ENCODE data around the gene MYO3B. TPM values are rescaled to one million over a fixed set of nuclear protein-coding genes. Genes with fewer than 3 reads are reported as not detected.
A peak's percentile ranks its signal among the peaks of the same experiment; 100 is the strongest.

The MYO3B gene
- total RNA-seq, 1 donor from 2014 or later: not detected

- H3K36me3 Mint-ChIP-seq (ENCODE audit: low read depth): no peaks in the 10 kb centered on the region
- no peak for DNase-seq (ENCODE audit: low read depth, low spot score)
- no peak for TF ChIP-seq CTCF (conservative IDR thresholded peaks at IDR 0.05)
- peaks cover 58% of the 10 kb centered on the region for H3K4me1 Mint-ChIP-seq
- H3K9me3 Mint-ChIP-seq: no peaks in the 10 kb centered on the region
- H3K4me3 Mint-ChIP-seq: no peak overlapping the region
- H3K27ac Mint-ChIP-seq (ENCODE audit: unreplicated experiment): no peak overlapping the region
- H3K27me3 Mint-ChIP-seq (ENCODE audit: low read depth): peaks cover 6% of the 10 kb centered on the region
These were observed 323.6 kb downstream of the MYO3B start for GRCh38 chr2:170501421-170502043.

GRCh38 chr2:170502361-170503130, 324.6 kb downstream of the MYO3B start:
- peaks cover 67% of the 10 kb centered on the region for H3K4me1 Mint-ChIP-seq
- no peak overlapping the region for H3K27ac Mint-ChIP-seq (ENCODE audit: unreplicated experiment)
- H3K27me3 Mint-ChIP-seq (ENCODE audit: low read depth): peaks cover 6% of the 10 kb centered on the region
- no peaks in the 10 kb centered on the region for H3K36me3 Mint-ChIP-seq (ENCODE audit: low read depth)
- no peak overlapping the region for H3K4me3 Mint-ChIP-seq
- no peaks in the 10 kb centered on the region for H3K9me3 Mint-ChIP-seq
- no peak for DNase-seq (ENCODE audit: low read depth, low spot score)
- no peak for TF ChIP-seq CTCF (conservative IDR thresholded peaks at IDR 0.05)

DNA sequence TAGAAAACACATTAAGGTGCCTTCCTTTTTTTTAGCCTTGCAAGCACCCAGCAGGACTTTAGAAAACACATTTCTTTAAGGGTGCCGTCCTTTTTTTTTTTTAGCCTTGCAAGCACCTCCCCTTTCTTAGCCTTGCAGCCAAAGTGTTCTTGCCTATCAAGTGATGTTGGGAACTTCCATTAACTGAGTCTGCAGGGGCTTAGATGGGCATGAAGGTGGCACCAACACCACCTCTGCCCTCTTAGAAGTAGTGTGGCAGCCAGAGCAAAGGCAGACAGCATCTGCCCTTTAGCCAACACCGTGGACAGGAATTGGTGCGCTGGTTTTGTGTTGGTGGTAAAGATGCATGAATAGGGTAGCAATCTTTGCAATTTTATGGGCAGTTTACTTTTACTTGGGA, 325.6 kb downstream of the MYO3B start:
- no peak for TF ChIP-seq CTCF (conservative IDR thresholded peaks at IDR 0.05)
- Mint-ChIP-seq H3K9me3 (no peaks in the 10 kb centered on the region), H3K27ac (ENCODE audit: unreplicated experiment) (no peak overlapping the region), H3K36me3 (ENCODE audit: low read depth) (no peaks in the 10 kb centered on the region), H3K27me3 (ENCODE audit: low read depth) (peaks cover 6% of the 10 kb centered on the region), H3K4me3 (no peak overlapping the region), H3K4me1 (peaks cover 67% of the 10 kb centered on the region)
- DNase-seq (ENCODE audit: low read depth, low spot score): no peak

GRCh38 chr2:170503971-170504809, 326.2 kb downstream of the MYO3B start:
- H3K27me3 Mint-ChIP-seq (ENCODE audit: low read depth): peaks cover 6% of the 10 kb centered on the region
- H3K9me3 Mint-ChIP-seq: no peaks in the 10 kb centered on the region
- H3K36me3 Mint-ChIP-seq (ENCODE audit: low read depth): no peaks in the 10 kb centered on the region
- peak overlapping the region; percentile 7 for H3K4me3 Mint-ChIP-seq
- H3K4me1 Mint-ChIP-seq: peaks cover 63% of the 10 kb centered on the region
- no peak for DNase-seq (ENCODE audit: low read depth, low spot score)
- peak overlapping the region; percentile 43 for H3K27ac Mint-ChIP-seq (ENCODE audit: unreplicated experiment)
- TF ChIP-seq CTCF (conservative IDR thresholded peaks at IDR 0.05): no peak

DNA sequence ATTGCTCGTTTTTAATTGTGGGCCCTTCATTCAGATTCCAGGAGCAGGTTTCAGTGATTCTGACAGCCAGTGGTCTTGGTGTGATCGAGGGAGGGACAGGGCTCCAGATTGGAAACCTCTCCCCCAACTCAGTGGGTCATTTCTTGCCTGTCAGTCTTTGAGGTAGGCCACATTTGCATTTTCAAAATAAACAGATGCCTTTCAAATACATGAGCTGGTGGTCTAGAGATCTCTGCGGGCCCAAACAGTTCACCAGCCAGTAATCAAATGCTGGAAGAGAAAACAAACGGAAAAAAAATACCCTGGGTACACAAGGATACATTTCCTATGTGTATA, 326.8 kb downstream of the MYO3B start:
- Mint-ChIP-seq H3K36me3 (ENCODE audit: low read depth) (no peaks in the 10 kb centered on the region), H3K4me1 (peaks cover 63% of the 10 kb centered on the region), H3K27me3 (ENCODE audit: low read depth) (peaks cover 6% of the 10 kb centered on the region), H3K27ac (ENCODE audit: unreplicated experiment) (peak overlapping the region; percentile 43), H3K4me3 (peak overlapping the region; percentile 7), H3K9me3 (no peaks in the 10 kb centered on the region)
- no peak for TF ChIP-seq CTCF (conservative IDR thresholded peaks at IDR 0.05)
- DNase-seq (ENCODE audit: low read depth, low spot score): no peak

Data from neural crest cell (in vitro differentiated cells).